H9 (cell line): ENCODE data around the gene SLC9A7. TPM values are rescaled to one million over a fixed set of nuclear protein-coding genes. Genes with fewer than 3 reads are reported as not detected.

Experiments used
- DNase-seq: peaks from one replicate; pipeline ENCODE4 v3.0.0-alpha.2; 2017
- H2AFZ ChIP-seq: one replicate; pipeline ENCODE4 v1.6.1; 2013; ENCODE audit warnings: mild to moderate bottlenecking, low read length, control low read depth, moderate library complexity
- H2AK5ac ChIP-seq: 2 replicates; pipeline ENCODE4 v1.6.1; 2013; ENCODE audit warnings: low read length, control low read depth, mixed read lengths; ENCODE audit not compliant: insufficient read length
- H2BK120ac ChIP-seq: one replicate; pipeline ENCODE4 v1.6.1; 2013; ENCODE audit warnings: low read depth, mild to moderate bottlenecking, low read length, control low read depth, inconsistent platforms; ENCODE audit not compliant: poor library complexity, severe bottlenecking
- H2BK12ac ChIP-seq: 2 replicates; pipeline ENCODE4 v1.6.1; 2013; ENCODE audit warnings: low read length, control low read depth, mixed read lengths, low read depth; ENCODE audit not compliant: insufficient read length
- H2BK15ac ChIP-seq: 2 replicates; pipeline ENCODE4 v1.6.1; 2013; ENCODE audit warnings: low read depth, low read length, control low read depth
- H2BK20ac ChIP-seq: one replicate; pipeline ENCODE4 v1.6.1; 2013; ENCODE audit warnings: low read depth, mild to moderate bottlenecking, low read length, control low read depth, inconsistent platforms; ENCODE audit not compliant: poor library complexity, severe bottlenecking
- H2BK5ac ChIP-seq: 2 replicates; pipeline ENCODE4 v1.6.1; 2013; ENCODE audit warnings: low read length, control low read depth, mixed read lengths; ENCODE audit not compliant: insufficient read length
- H3K14ac ChIP-seq: 2 replicates; pipeline ENCODE4 v1.6.1; 2013; ENCODE audit warnings: low read length, control low read depth; ENCODE audit not compliant: insufficient read depth
- H3K18ac ChIP-seq: 2 replicates; pipeline ENCODE4 v1.6.1; 2013; ENCODE audit warnings: low read depth, mild to moderate bottlenecking, mixed read lengths, low read length, control low read depth; ENCODE audit not compliant: insufficient read length
- H3K23ac ChIP-seq: 2 replicates; pipeline ENCODE4 v1.6.1; 2013; ENCODE audit warnings: low read length, control low read depth, mixed read lengths, low read depth; ENCODE audit not compliant: insufficient read length
- H3K23me2 ChIP-seq: 2 replicates; pipeline ENCODE4 v1.6.1; 2013; ENCODE audit warnings: low read depth, mild to moderate bottlenecking, mixed read lengths, low read length, control low read depth; ENCODE audit not compliant: insufficient read length, poor library complexity, severe bottlenecking
- H3K27ac ChIP-seq: 2 replicates; pipeline ENCODE4 v1.5.1; 2013; ENCODE audit warnings: low read length, control low read depth, mixed read lengths, low read depth; ENCODE audit not compliant: insufficient read length
- H3K27me3 ChIP-seq: 2 replicates; pipeline ENCODE4 v1.6.1; 2013; ENCODE audit warnings: low read length, control low read depth, inconsistent platforms; ENCODE audit not compliant: insufficient read depth
- H3K4ac ChIP-seq: 2 replicates; pipeline ENCODE4 v1.6.1; 2013; ENCODE audit warnings: low read depth, mild to moderate bottlenecking, control low read depth, inconsistent platforms, low read length, moderate library complexity
- H3K4me1 ChIP-seq: 2 replicates; pipeline ENCODE4 v1.6.1; 2013; ENCODE audit warnings: low read length, control low read depth, inconsistent platforms; ENCODE audit not compliant: insufficient read depth
- H3K4me2 ChIP-seq: 2 replicates; pipeline ENCODE4 v1.6.1; 2013; ENCODE audit warnings: low read length, control low read depth, mixed read lengths; ENCODE audit not compliant: insufficient read length, insufficient read depth
- H3K56ac ChIP-seq: 2 replicates; pipeline ENCODE4 v1.6.1; 2013; ENCODE audit warnings: low read depth, mild to moderate bottlenecking, mixed read lengths, low read length, control low read depth; ENCODE audit not compliant: insufficient read length
- H3K79me1 ChIP-seq: 2 replicates; pipeline ENCODE4 v1.6.1; 2013; ENCODE audit warnings: low read depth, mild to moderate bottlenecking, moderate library complexity, low read length, control low read depth, inconsistent platforms; ENCODE audit not compliant: insufficient read depth, poor library complexity, severe bottlenecking
- H3K79me2 ChIP-seq: 2 replicates; pipeline ENCODE4 v1.6.1; 2013; ENCODE audit warnings: low read length, control low read depth, inconsistent platforms; ENCODE audit not compliant: insufficient read depth
- H3K9ac ChIP-seq: 2 replicates; pipeline ENCODE4 v1.6.1; 2013; ENCODE audit warnings: low read length, control low read depth, mixed read lengths; ENCODE audit not compliant: insufficient read length; ENCODE audit errors: extremely low read depth
- H3K9me3 ChIP-seq: one replicate; pipeline ENCODE4 v1.6.1; 2013; ENCODE audit warnings: low read depth, low read length, inconsistent platforms; ENCODE audit not compliant: control insufficient read depth
- H3T11ph ChIP-seq: one replicate; pipeline ENCODE4 v1.6.1; 2013; ENCODE audit warnings: mild to moderate bottlenecking, low read length, control low read depth, inconsistent platforms
- H4K20me1 ChIP-seq: one replicate; pipeline ENCODE4 v1.6.1; 2013; ENCODE audit not compliant: control insufficient read depth, insufficient read length, insufficient read depth
- H4K5ac ChIP-seq: 2 replicates; pipeline ENCODE4 v1.6.1; 2013; ENCODE audit warnings: low read depth, mild to moderate bottlenecking, mixed read lengths, low read length, control low read depth; ENCODE audit not compliant: insufficient read length
- H4K8ac ChIP-seq: replicated peaks from 2 replicates; pipeline ENCODE4 v1.6.1; 2013; ENCODE audit warnings: low read length, control low read depth, mixed read lengths, low read depth; ENCODE audit not compliant: insufficient read length
- H4K91ac ChIP-seq: 2 replicates; pipeline ENCODE4 v1.6.1; 2013; ENCODE audit warnings: low read depth, mild to moderate bottlenecking, moderate library complexity, mixed read lengths, low read length, control low read depth; ENCODE audit not compliant: insufficient read length
- H3K27ac Mint-ChIP-seq, 3 experiments: 2 replicates in 2 of 3; 3 replicates in 1 of 3; pipeline ENCODE4 v1.8.0; 2020 to 2021; ENCODE audit warnings: mixed read lengths in 3 of 3, mild to moderate bottlenecking in 1 of 3, moderate library complexity in 1 of 3
- H3K27me3 Mint-ChIP-seq: 2 replicates; pipeline ENCODE4 v1.8.0; 2021; ENCODE audit warnings: low read depth, mild to moderate bottlenecking, moderate library complexity, mixed read lengths
- H3K36me3 Mint-ChIP-seq, 3 experiments: 2 replicates in 2 of 3; 3 replicates in 1 of 3; pipeline ENCODE4 v1.8.0; 2020 to 2021; ENCODE audit warnings: low read depth in 3 of 3, mixed read lengths in 3 of 3; ENCODE audit not compliant: insufficient read depth in 1 of 3
- H3K4me1 Mint-ChIP-seq, 2 experiments: 2 replicates each; pipeline ENCODE4 v1.8.0; 2020; ENCODE audit warnings: mixed read lengths in 2 of 2
- H3K4me3 Mint-ChIP-seq, 2 experiments: 2 replicates in 1 of 2; 3 replicates in 1 of 2; pipeline ENCODE4 v1.8.0; 2020 to 2021; ENCODE audit warnings: mild to moderate bottlenecking in 2 of 2, mixed read lengths in 2 of 2, moderate library complexity in 1 of 2
- H3K9me3 Mint-ChIP-seq, 2 experiments: 2 replicates in 1 of 2; 3 replicates in 1 of 2; pipeline ENCODE4 v1.8.0; 2020; ENCODE audit warnings: mild to moderate bottlenecking in 2 of 2, mixed read lengths in 2 of 2, moderate library complexity in 1 of 2
- WGBS: extraction: QIAGEN DNeasy Blood & Tissue Kit; methylation state at CpG from one replicate; pipeline ENCODE4 v1.1.7; 2013; ENCODE audit warnings: missing lambda C conversion rate, low lambda C conversion rate, mixed read lengths; ENCODE audit not compliant: insufficient read length; ENCODE audit errors: extremely low coverage; 5-methylcytosine and 5-hydroxymethylcytosine counted together
- total RNA-seq: library from RNA; stranded (reverse); gene quantifications from 2 replicates; pipeline ENCODE4 v1.2.1, GENCODE V29; 2021
- TF ChIP-seq, protein P1 (sequence below): fragments of 200-600 bp; sonication (generic); conservative IDR thresholded peaks from 3 replicates; pipeline ENCODE4 v1.8.0; 2021; ENCODE audit warnings: antibody characterized with exemption, mild to moderate bottlenecking

Gene SLC9A7
- total RNA-seq, 1 experiment from 2014 or later = 5.9 TPM

DNA sequence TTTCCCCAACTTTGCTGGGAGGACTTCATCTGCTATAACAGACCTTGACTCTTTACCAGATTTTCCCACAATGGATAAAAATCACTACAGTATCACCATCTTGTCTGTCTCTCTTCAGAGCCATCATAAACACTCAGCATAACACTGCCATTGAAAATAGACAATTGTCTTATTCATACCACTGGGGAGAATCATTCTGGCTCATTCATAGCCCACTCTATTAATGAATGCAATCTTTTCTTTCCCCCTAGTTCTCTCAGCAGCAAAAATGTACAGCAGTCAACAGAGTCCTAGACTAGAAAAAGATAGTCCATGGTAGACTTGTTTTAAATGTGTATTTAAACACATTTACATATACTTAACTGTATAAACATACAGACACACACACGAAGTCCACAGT, 19.2 kb downstream of the SLC9A7 start:
- H3K23ac ChIP-seq = no peak overlapping the region
- H4K91ac ChIP-seq = no peak overlapping the region
- no peaks in the 10 kb centered on the region for H3K23me2 ChIP-seq
- TF ChIP-seq, protein P1, sequence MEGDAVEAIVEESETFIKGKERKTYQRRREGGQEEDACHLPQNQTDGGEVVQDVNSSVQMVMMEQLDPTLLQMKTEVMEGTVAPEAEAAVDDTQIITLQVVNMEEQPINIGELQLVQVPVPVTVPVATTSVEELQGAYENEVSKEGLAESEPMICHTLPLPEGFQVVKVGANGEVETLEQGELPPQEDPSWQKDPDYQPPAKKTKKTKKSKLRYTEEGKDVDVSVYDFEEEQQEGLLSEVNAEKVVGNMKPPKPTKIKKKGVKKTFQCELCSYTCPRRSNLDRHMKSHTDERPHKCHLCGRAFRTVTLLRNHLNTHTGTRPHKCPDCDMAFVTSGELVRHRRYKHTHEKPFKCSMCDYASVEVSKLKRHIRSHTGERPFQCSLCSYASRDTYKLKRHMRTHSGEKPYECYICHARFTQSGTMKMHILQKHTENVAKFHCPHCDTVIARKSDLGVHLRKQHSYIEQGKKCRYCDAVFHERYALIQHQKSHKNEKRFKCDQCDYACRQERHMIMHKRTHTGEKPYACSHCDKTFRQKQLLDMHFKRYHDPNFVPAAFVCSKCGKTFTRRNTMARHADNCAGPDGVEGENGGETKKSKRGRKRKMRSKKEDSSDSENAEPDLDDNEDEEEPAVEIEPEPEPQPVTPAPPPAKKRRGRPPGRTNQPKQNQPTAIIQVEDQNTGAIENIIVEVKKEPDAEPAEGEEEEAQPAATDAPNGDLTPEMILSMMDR = no peak
- no peak overlapping the region for H3K4ac ChIP-seq
- peaks cover 84 to 86% of the 10 kb centered on the region in 2 experiments for H3K9me3 Mint-ChIP-seq
- DNase-seq = no peak
- no peak overlapping the region for H4K5ac ChIP-seq
- no peak overlapping the region for H2AFZ ChIP-seq
- no peak overlapping the region for H4K8ac ChIP-seq
- no peak overlapping the region for H2BK15ac ChIP-seq
- WGBS = no CpG with 5 or more reads among the region's 1 CpG
- H3K27ac ChIP-seq = no peak overlapping the region
- no peaks in the 10 kb centered on the region for H3K27me3 ChIP-seq
- H3K9me3 ChIP-seq = peaks cover 23% of the 10 kb centered on the region
- H3K4me2 ChIP-seq = no peak overlapping the region
- H3K4me1 ChIP-seq = no peaks in the 10 kb centered on the region
- H3K27me3 Mint-ChIP-seq = no peaks in the 10 kb centered on the region; the same call in 1 of the 2 replicates
- no peaks in the 10 kb centered on the region for H4K20me1 ChIP-seq
- H3K27ac Mint-ChIP-seq = no peak overlapping the region
- H2BK5ac ChIP-seq = no peak overlapping the region
- no peak overlapping the region for H2BK20ac ChIP-seq
- no peak overlapping the region for H2AK5ac ChIP-seq
- H3K79me1 ChIP-seq = no peaks in the 10 kb centered on the region
- no peak overlapping the region for H3K18ac ChIP-seq
- peaks cover 22 to 50% (median 31%) of the 10 kb centered on the region in 3 experiments for H3K36me3 Mint-ChIP-seq
- H3K4me1 Mint-ChIP-seq = no peaks in the 10 kb centered on the region
- H2BK120ac ChIP-seq = no peak overlapping the region
- no peak overlapping the region for H3T11ph ChIP-seq
- no peak overlapping the region for H3K9ac ChIP-seq
- H3K4me3 Mint-ChIP-seq = no peak overlapping the region
- H3K56ac ChIP-seq = no peak overlapping the region
- H3K14ac ChIP-seq = no peak overlapping the region
- H2BK12ac ChIP-seq = no peak overlapping the region
- peaks cover 2% of the 10 kb centered on the region; the same call in 1 of the 2 replicates for H3K79me2 ChIP-seq
